Astrocyte of the cerebellum (primary cell): ENCODE measurements around the gene CTIF.
A peak's percentile ranks its signal among the peaks of the same experiment; 100 is the strongest.

Source experiments
- DNase-seq: peaks from one replicate; pipeline ENCODE4 v3.0.0-alpha.2; 2011; ENCODE audit warnings: low read depth
- H3K4me3 ChIP-seq: 2 replicates; pipeline ENCODE4 v1.5.1; 2011; ENCODE audit warnings: mild to moderate bottlenecking, low read depth, low read length, moderate library complexity
- CTCF ChIP-seq: IDR thresholded peaks from 2 replicates; pipeline ENCODE4 v1.5.1; 2012; ENCODE audit warnings: low read length, low read depth, moderate library complexity, mild to moderate bottlenecking; ENCODE audit errors: missing control alignments
- in situ Hi-C: cut with HindIII; loops from 2 replicates; pipeline ENCODE4 v1.10.0; 2017; ENCODE audit warnings: low sequenced_read_pairs

CTIF gene

GRCh38 chr18:48636436-48636835, 97.6 kb downstream of the CTIF start:
- DNase-seq = no peak
- in situ Hi-C loops = no loop called here
- TF ChIP-seq CTCF = no peak
- no peak overlapping the region for H3K4me3 ChIP-seq

GRCh38 chr18:48637081-48637990, 98.5 kb downstream of the CTIF start:
- in situ Hi-C loops = no loop called here
- no peak overlapping the region for H3K4me3 ChIP-seq
- TF ChIP-seq CTCF = no peak
- no peak for DNase-seq

GRCh38 chr18:48638451-48638850, 99.6 kb downstream of the CTIF start:
- no peak for TF ChIP-seq CTCF
- no peak for DNase-seq
- in situ Hi-C loops = no loop called here
- no peak overlapping the region for H3K4me3 ChIP-seq

- in situ Hi-C loops = no loop called here
- H3K4me3 ChIP-seq = no peak overlapping the region
- TF ChIP-seq CTCF = no peak
- no peak for DNase-seq
Observed at GRCh38 chr18:48638896-48639771, 100.3 kb downstream of the CTIF start.

- no peak overlapping the region for H3K4me3 ChIP-seq
Observed at GRCh38 chr18:48639772-48640432, 101.1 kb downstream of the CTIF start.

More at GRCh38 chr18:48639772-48640432, 101.1 kb downstream of the CTIF start:
- DNase-seq = no peak
- in situ Hi-C loops = no loop called here
- peak; percentile 43 for TF ChIP-seq CTCF
